H9 (cell line): ENCODE results near the gene TEX55. TPM values are rescaled to one million over a fixed set of nuclear protein-coding genes. Genes with fewer than 3 reads are reported as not detected.

Experiments used
- DNase-seq: peaks from one replicate; pipeline ENCODE4 v3.0.0-alpha.2; 2017
- H2AFZ ChIP-seq: one replicate; pipeline ENCODE4 v1.6.1; 2013; ENCODE audit warnings: mild to moderate bottlenecking, low read length, control low read depth, moderate library complexity
- H2AK5ac ChIP-seq: 2 replicates; pipeline ENCODE4 v1.6.1; 2013; ENCODE audit warnings: low read length, control low read depth, mixed read lengths; ENCODE audit not compliant: insufficient read length
- H2BK120ac ChIP-seq: one replicate; pipeline ENCODE4 v1.6.1; 2013; ENCODE audit warnings: low read depth, mild to moderate bottlenecking, low read length, control low read depth, inconsistent platforms; ENCODE audit not compliant: poor library complexity, severe bottlenecking
- H2BK12ac ChIP-seq: 2 replicates; pipeline ENCODE4 v1.6.1; 2013; ENCODE audit warnings: low read length, control low read depth, mixed read lengths, low read depth; ENCODE audit not compliant: insufficient read length
- H2BK15ac ChIP-seq: 2 replicates; pipeline ENCODE4 v1.6.1; 2013; ENCODE audit warnings: low read depth, low read length, control low read depth
- H2BK20ac ChIP-seq: one replicate; pipeline ENCODE4 v1.6.1; 2013; ENCODE audit warnings: low read depth, mild to moderate bottlenecking, low read length, control low read depth, inconsistent platforms; ENCODE audit not compliant: poor library complexity, severe bottlenecking
- H2BK5ac ChIP-seq: 2 replicates; pipeline ENCODE4 v1.6.1; 2013; ENCODE audit warnings: low read length, control low read depth, mixed read lengths; ENCODE audit not compliant: insufficient read length
- H3K14ac ChIP-seq: 2 replicates; pipeline ENCODE4 v1.6.1; 2013; ENCODE audit warnings: low read length, control low read depth; ENCODE audit not compliant: insufficient read depth
- H3K18ac ChIP-seq: 2 replicates; pipeline ENCODE4 v1.6.1; 2013; ENCODE audit warnings: low read depth, mild to moderate bottlenecking, mixed read lengths, low read length, control low read depth; ENCODE audit not compliant: insufficient read length
- H3K23ac ChIP-seq: 2 replicates; pipeline ENCODE4 v1.6.1; 2013; ENCODE audit warnings: low read length, control low read depth, mixed read lengths, low read depth; ENCODE audit not compliant: insufficient read length
- H3K23me2 ChIP-seq: 2 replicates; pipeline ENCODE4 v1.6.1; 2013; ENCODE audit warnings: low read depth, mild to moderate bottlenecking, mixed read lengths, low read length, control low read depth; ENCODE audit not compliant: insufficient read length, poor library complexity, severe bottlenecking
- H3K27ac ChIP-seq: 2 replicates; pipeline ENCODE4 v1.5.1; 2013; ENCODE audit warnings: low read length, control low read depth, mixed read lengths, low read depth; ENCODE audit not compliant: insufficient read length
- H3K27me3 ChIP-seq: 2 replicates; pipeline ENCODE4 v1.6.1; 2013; ENCODE audit warnings: low read length, control low read depth, inconsistent platforms; ENCODE audit not compliant: insufficient read depth
- H3K4ac ChIP-seq: 2 replicates; pipeline ENCODE4 v1.6.1; 2013; ENCODE audit warnings: low read depth, mild to moderate bottlenecking, control low read depth, inconsistent platforms, low read length, moderate library complexity
- H3K4me1 ChIP-seq: 2 replicates; pipeline ENCODE4 v1.6.1; 2013; ENCODE audit warnings: low read length, control low read depth, inconsistent platforms; ENCODE audit not compliant: insufficient read depth
- H3K4me2 ChIP-seq: 2 replicates; pipeline ENCODE4 v1.6.1; 2013; ENCODE audit warnings: low read length, control low read depth, mixed read lengths; ENCODE audit not compliant: insufficient read length, insufficient read depth
- H3K56ac ChIP-seq: 2 replicates; pipeline ENCODE4 v1.6.1; 2013; ENCODE audit warnings: low read depth, mild to moderate bottlenecking, mixed read lengths, low read length, control low read depth; ENCODE audit not compliant: insufficient read length
- H3K79me1 ChIP-seq: 2 replicates; pipeline ENCODE4 v1.6.1; 2013; ENCODE audit warnings: low read depth, mild to moderate bottlenecking, moderate library complexity, low read length, control low read depth, inconsistent platforms; ENCODE audit not compliant: insufficient read depth, poor library complexity, severe bottlenecking
- H3K79me2 ChIP-seq: 2 replicates; pipeline ENCODE4 v1.6.1; 2013; ENCODE audit warnings: low read length, control low read depth, inconsistent platforms; ENCODE audit not compliant: insufficient read depth
- H3K9ac ChIP-seq: 2 replicates; pipeline ENCODE4 v1.6.1; 2013; ENCODE audit warnings: low read length, control low read depth, mixed read lengths; ENCODE audit not compliant: insufficient read length; ENCODE audit errors: extremely low read depth
- H3K9me3 ChIP-seq: one replicate; pipeline ENCODE4 v1.6.1; 2013; ENCODE audit warnings: low read depth, low read length, inconsistent platforms; ENCODE audit not compliant: control insufficient read depth
- H3T11ph ChIP-seq: one replicate; pipeline ENCODE4 v1.6.1; 2013; ENCODE audit warnings: mild to moderate bottlenecking, low read length, control low read depth, inconsistent platforms
- H4K20me1 ChIP-seq: one replicate; pipeline ENCODE4 v1.6.1; 2013; ENCODE audit not compliant: control insufficient read depth, insufficient read length, insufficient read depth
- H4K5ac ChIP-seq: 2 replicates; pipeline ENCODE4 v1.6.1; 2013; ENCODE audit warnings: low read depth, mild to moderate bottlenecking, mixed read lengths, low read length, control low read depth; ENCODE audit not compliant: insufficient read length
- H4K8ac ChIP-seq: replicated peaks from 2 replicates; pipeline ENCODE4 v1.6.1; 2013; ENCODE audit warnings: low read length, control low read depth, mixed read lengths, low read depth; ENCODE audit not compliant: insufficient read length
- H4K91ac ChIP-seq: 2 replicates; pipeline ENCODE4 v1.6.1; 2013; ENCODE audit warnings: low read depth, mild to moderate bottlenecking, moderate library complexity, mixed read lengths, low read length, control low read depth; ENCODE audit not compliant: insufficient read length
- H3K27ac Mint-ChIP-seq, 3 experiments: 2 replicates in 2 of 3; 3 replicates in 1 of 3; pipeline ENCODE4 v1.8.0; 2020 to 2021; ENCODE audit warnings: mixed read lengths in 3 of 3, mild to moderate bottlenecking in 1 of 3, moderate library complexity in 1 of 3
- H3K27me3 Mint-ChIP-seq: 2 replicates; pipeline ENCODE4 v1.8.0; 2021; ENCODE audit warnings: low read depth, mild to moderate bottlenecking, moderate library complexity, mixed read lengths
- H3K36me3 Mint-ChIP-seq, 3 experiments: 2 replicates in 2 of 3; 3 replicates in 1 of 3; pipeline ENCODE4 v1.8.0; 2020 to 2021; ENCODE audit warnings: low read depth in 3 of 3, mixed read lengths in 3 of 3; ENCODE audit not compliant: insufficient read depth in 1 of 3
- H3K4me1 Mint-ChIP-seq, 2 experiments: 2 replicates each; pipeline ENCODE4 v1.8.0; 2020; ENCODE audit warnings: mixed read lengths in 2 of 2
- H3K4me3 Mint-ChIP-seq, 2 experiments: 2 replicates in 1 of 2; 3 replicates in 1 of 2; pipeline ENCODE4 v1.8.0; 2020 to 2021; ENCODE audit warnings: mild to moderate bottlenecking in 2 of 2, mixed read lengths in 2 of 2, moderate library complexity in 1 of 2
- H3K9me3 Mint-ChIP-seq, 2 experiments: 2 replicates in 1 of 2; 3 replicates in 1 of 2; pipeline ENCODE4 v1.8.0; 2020; ENCODE audit warnings: mild to moderate bottlenecking in 2 of 2, mixed read lengths in 2 of 2, moderate library complexity in 1 of 2
- WGBS: extraction: QIAGEN DNeasy Blood & Tissue Kit; methylation state at CpG from one replicate; pipeline ENCODE4 v1.1.7; 2013; ENCODE audit warnings: missing lambda C conversion rate, low lambda C conversion rate, mixed read lengths; ENCODE audit not compliant: insufficient read length; ENCODE audit errors: extremely low coverage; 5-methylcytosine and 5-hydroxymethylcytosine counted together
- total RNA-seq: library from RNA; stranded (reverse); gene quantifications from 2 replicates; pipeline ENCODE4 v1.2.1, GENCODE V29; 2021
- TF ChIP-seq, protein P1 (sequence below): fragments of 200-600 bp; sonication (generic); conservative IDR thresholded peaks from 3 replicates; pipeline ENCODE4 v1.8.0; 2021; ENCODE audit warnings: antibody characterized with exemption, mild to moderate bottlenecking

The TEX55 gene
- total RNA-seq, 1 experiment from 2014 or later, result not detected

DNA sequence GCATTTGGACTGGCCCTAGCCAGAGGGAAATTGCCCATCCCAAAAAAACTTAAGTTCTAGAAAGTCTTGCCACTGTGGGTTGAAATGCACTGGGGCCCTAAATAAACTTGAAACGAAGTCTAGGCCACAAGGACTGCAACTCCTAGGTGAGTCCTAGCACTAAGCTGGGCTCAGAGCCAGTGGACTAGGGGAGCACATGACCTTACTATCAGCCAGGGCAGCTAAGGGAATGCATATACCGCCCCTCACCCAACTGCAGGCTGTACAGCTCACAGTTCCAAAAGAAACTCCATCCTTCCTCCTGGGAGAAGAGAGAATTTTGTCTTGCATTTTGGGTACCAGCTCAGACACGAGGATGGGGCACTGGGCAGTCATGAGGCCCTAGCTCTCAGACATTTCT, 23.6 kb upstream of the TEX55 start:
- no peak overlapping the region for H3T11ph ChIP-seq
- peaks cover 31 to 45% (median 37%) of the 10 kb centered on the region in 3 experiments for H3K36me3 Mint-ChIP-seq
- peaks cover 25 to 33% of the 10 kb centered on the region in 2 experiments for H3K4me1 Mint-ChIP-seq

More for the DNA sequence above, 23.6 kb upstream of the TEX55 start:
- Histone ChIP-seq H2BK15ac (no peak overlapping the region), H3K79me1 (no peaks in the 10 kb centered on the region), H4K91ac (peak overlapping the region; percentile 51), H3K23me2 (no peaks in the 10 kb centered on the region), H3K14ac (no peak overlapping the region), H3K27ac (no peak overlapping the region), H4K5ac (no peak overlapping the region), H3K79me2 (no peaks in the 10 kb centered on the region), H3K56ac (no peak overlapping the region), H4K20me1 (no peaks in the 10 kb centered on the region), H2BK12ac (no peak overlapping the region), H3K4me2 (no peak overlapping the region), H2BK5ac (no peak overlapping the region), H3K4me1 (peaks cover 2% of the 10 kb centered on the region; the same call in 1 of the 2 replicates), H4K8ac (no peak overlapping the region), H3K23ac (no peak overlapping the region), H3K18ac (no peak overlapping the region), H2AFZ (no peak overlapping the region), H3K9ac (no peak overlapping the region), H2BK20ac (no peak overlapping the region), H3K4ac (no peak overlapping the region; the same call in 1 of the 2 replicates), H3K27me3 (no peaks in the 10 kb centered on the region), H3K9me3 (peaks cover 27% of the 10 kb centered on the region), H2AK5ac (no peak overlapping the region), H2BK120ac (no peak overlapping the region)
- DNase-seq, result no peak
- peaks cover 6% of the 10 kb centered on the region; the same call in 1 of the 2 replicates for H3K27me3 Mint-ChIP-seq
- WGBS, result no CpG with 5 or more reads among the region's 3 CpGs
- no peak overlapping the region for H3K4me3 Mint-ChIP-seq
- no peak overlapping the region for H3K27ac Mint-ChIP-seq
- TF ChIP-seq, protein P1, sequence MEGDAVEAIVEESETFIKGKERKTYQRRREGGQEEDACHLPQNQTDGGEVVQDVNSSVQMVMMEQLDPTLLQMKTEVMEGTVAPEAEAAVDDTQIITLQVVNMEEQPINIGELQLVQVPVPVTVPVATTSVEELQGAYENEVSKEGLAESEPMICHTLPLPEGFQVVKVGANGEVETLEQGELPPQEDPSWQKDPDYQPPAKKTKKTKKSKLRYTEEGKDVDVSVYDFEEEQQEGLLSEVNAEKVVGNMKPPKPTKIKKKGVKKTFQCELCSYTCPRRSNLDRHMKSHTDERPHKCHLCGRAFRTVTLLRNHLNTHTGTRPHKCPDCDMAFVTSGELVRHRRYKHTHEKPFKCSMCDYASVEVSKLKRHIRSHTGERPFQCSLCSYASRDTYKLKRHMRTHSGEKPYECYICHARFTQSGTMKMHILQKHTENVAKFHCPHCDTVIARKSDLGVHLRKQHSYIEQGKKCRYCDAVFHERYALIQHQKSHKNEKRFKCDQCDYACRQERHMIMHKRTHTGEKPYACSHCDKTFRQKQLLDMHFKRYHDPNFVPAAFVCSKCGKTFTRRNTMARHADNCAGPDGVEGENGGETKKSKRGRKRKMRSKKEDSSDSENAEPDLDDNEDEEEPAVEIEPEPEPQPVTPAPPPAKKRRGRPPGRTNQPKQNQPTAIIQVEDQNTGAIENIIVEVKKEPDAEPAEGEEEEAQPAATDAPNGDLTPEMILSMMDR, result no peak
- H3K9me3 Mint-ChIP-seq, result peaks cover 38 to 45% of the 10 kb centered on the region in 2 experiments
